OCI-LY7 (cell line): ENCODE measurements around the gene FMN1.

ENCODE experiments used
- EZH2phosphoT487 ChIP-seq: fragments of 200-600 bp; sonication (generic); IDR thresholded peaks from 2 replicates; pipeline ENCODE4 v1.6.1; 2018; ENCODE audit warnings: low read depth, borderline replicate concordance, mild to moderate bottlenecking, mixed run types, antibody characterized with exemption, low read length, moderate library complexity, mixed read lengths
- TF ChIP-seq, protein P1 (sequence below): fragments of 200-600 bp; sonication (generic); conservative IDR thresholded peaks from 2 replicates; pipeline ENCODE4 v1.5.1; 2014; ENCODE audit warnings: mild to moderate bottlenecking, antibody characterized with exemption, low read length, moderate library complexity, mixed read lengths

DNA sequence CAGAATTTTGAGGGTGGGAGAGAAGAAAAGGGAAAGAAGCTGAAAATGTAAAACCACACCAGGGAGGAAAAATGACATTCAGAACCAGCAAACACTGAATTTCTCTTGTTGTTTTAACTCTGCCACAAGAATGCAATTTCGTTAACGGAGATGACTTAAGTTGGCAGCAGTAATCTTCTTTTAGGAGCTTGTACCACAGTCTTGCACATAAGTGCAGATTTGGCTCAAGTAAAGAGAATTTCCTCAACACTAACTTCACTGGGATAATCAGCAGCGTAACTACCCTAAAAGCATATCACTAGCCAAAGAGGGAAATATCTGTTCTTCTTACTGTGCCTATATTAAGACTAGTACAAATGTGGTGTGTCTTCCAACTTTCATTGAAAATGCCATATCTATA is 461.2 kb downstream of the FMN1 start:
- TF ChIP-seq, protein P1, sequence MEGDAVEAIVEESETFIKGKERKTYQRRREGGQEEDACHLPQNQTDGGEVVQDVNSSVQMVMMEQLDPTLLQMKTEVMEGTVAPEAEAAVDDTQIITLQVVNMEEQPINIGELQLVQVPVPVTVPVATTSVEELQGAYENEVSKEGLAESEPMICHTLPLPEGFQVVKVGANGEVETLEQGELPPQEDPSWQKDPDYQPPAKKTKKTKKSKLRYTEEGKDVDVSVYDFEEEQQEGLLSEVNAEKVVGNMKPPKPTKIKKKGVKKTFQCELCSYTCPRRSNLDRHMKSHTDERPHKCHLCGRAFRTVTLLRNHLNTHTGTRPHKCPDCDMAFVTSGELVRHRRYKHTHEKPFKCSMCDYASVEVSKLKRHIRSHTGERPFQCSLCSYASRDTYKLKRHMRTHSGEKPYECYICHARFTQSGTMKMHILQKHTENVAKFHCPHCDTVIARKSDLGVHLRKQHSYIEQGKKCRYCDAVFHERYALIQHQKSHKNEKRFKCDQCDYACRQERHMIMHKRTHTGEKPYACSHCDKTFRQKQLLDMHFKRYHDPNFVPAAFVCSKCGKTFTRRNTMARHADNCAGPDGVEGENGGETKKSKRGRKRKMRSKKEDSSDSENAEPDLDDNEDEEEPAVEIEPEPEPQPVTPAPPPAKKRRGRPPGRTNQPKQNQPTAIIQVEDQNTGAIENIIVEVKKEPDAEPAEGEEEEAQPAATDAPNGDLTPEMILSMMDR, result no peak
- no peak for TF ChIP-seq EZH2phosphoT487
